Stomach (tissue), 4 donors: ENCODE measurements around the gene ENO2.

Experiments used
- POLR2A ChIP-seq, 4 donors: fragments of 450-650 bp; IDR thresholded peaks; one replicate each; pipeline ENCODE4 v1.6.1; 2016; ENCODE audit warnings: antibody characterized with exemption in 4 of 4, control low read depth in 2 of 4, mild to moderate bottlenecking in 1 of 4, moderate library complexity in 1 of 4
- POLR2AphosphoS5 ChIP-seq, 3 donors: sonication (generic); formaldehyde crosslinking; IDR thresholded peaks; one replicate each; pipeline ENCODE4 v1.6.1; 2016; ENCODE audit warnings: antibody characterized with exemption in 3 of 3
- TF ChIP-seq, protein P1 (sequence below), 7 experiments: fragments of 450-650 bp in 4 of 7; fragments of 200-600 bp in 3 of 7; sonication (generic) in 3 of 7; IDR thresholded peaks; one replicate each; pipeline ENCODE4 v1.5.1; 2016 to 2019; ENCODE audit warnings: antibody characterized with exemption in 7 of 7, control low read depth in 2 of 7, mild to moderate bottlenecking in 1 of 7

DNA sequence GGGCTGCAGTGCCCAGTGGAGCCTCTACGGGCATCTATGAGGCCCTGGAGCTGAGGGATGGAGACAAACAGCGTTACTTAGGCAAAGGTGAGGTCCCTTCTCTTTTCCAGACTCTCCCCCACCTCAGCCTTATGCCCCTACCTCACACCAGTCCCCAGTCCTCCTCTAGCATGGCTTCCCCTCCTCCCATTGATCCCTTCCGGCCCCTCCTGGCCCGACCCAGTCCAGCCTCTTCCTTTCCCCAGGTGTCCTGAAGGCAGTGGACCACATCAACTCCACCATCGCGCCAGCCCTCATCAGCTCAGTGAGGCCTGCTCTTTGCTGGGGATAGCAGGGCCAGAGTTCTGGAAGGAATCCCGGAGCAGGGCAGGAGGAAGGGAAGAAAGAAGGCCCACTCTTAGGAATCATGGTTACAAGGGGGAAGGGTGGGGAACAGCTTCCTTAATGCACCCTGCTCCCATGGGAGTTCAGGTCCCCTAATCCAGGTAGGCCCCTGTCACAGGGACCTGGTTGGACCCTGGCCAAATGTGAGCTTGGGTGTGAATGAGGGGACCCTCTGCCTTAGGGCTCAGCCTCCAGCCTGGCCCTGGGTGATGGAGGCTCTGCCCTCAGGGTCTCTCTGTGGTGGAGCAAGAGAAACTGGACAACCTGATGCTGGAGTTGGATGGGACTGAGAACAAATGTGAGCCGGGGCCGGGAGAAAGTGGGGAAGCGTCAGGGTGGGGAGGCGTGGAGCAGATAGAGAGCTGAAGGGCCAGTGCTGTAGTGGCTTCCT lies 2.2 kb downstream of the ENO2 start:
- TF ChIP-seq, protein P1, sequence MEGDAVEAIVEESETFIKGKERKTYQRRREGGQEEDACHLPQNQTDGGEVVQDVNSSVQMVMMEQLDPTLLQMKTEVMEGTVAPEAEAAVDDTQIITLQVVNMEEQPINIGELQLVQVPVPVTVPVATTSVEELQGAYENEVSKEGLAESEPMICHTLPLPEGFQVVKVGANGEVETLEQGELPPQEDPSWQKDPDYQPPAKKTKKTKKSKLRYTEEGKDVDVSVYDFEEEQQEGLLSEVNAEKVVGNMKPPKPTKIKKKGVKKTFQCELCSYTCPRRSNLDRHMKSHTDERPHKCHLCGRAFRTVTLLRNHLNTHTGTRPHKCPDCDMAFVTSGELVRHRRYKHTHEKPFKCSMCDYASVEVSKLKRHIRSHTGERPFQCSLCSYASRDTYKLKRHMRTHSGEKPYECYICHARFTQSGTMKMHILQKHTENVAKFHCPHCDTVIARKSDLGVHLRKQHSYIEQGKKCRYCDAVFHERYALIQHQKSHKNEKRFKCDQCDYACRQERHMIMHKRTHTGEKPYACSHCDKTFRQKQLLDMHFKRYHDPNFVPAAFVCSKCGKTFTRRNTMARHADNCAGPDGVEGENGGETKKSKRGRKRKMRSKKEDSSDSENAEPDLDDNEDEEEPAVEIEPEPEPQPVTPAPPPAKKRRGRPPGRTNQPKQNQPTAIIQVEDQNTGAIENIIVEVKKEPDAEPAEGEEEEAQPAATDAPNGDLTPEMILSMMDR (IDR thresholded peaks at IDR 0.05), result no peak
- no peak for TF ChIP-seq POLR2A (IDR thresholded peaks at IDR 0.05)
- TF ChIP-seq POLR2AphosphoS5 (IDR thresholded peaks at IDR 0.05), result no peak
